ENCODE results near the gene TTYH3.

- no peak for TF ChIP-seq POLR2A (IDR thresholded peaks at IDR 0.05)
- no peak for TF ChIP-seq CTCF (IDR thresholded peaks at IDR 0.05)
- TF ChIP-seq EP300 (IDR thresholded peaks at IDR 0.05) = no peak
Observed at GRCh38 chr7:2713978-2714377, 82.2 kb downstream of the TTYH3 start.

Measured in suprapubic skin (tissue), 3 donors.